HG03520 (cell line): ENCODE results near the gene PLEKHA8.
"Not testable (repeated sequence)": the region's sequence is repeated elsewhere in the genome, so short reads cannot be mapped to it uniquely, and the experiment has no call there.

Experiments used
- ATAC-seq: cut with Tn5 transposase; IDR thresholded peaks from one replicate; pipeline ENCODE4 v1.9.1; 2021; ENCODE audit warnings: mild to moderate bottlenecking, moderate library complexity; ENCODE audit not compliant: unreplicated experiment

PLEKHA8 gene

GRCh38 chr7:30093420-30093952 lies 65.3 kb downstream of the PLEKHA8 start:
- ATAC-seq: no peak

GRCh38 chr7:30098599-30098998 lies 70.4 kb downstream of the PLEKHA8 start:
- ATAC-seq: not testable (repeated sequence)

GRCh38 chr7:30102281-30102680 lies 74.1 kb downstream of the PLEKHA8 start:
- ATAC-seq: no peak

- ATAC-seq: no peak
These were observed 75.9 kb downstream of the PLEKHA8 start for GRCh38 chr7:30104157-30104556.

GRCh38 chr7:30112103-30112713 lies 84.0 kb downstream of the PLEKHA8 start:
- no peak for ATAC-seq

GRCh38 chr7:30113144-30113543 lies 84.9 kb downstream of the PLEKHA8 start:
- no peak for ATAC-seq

- ATAC-seq: no peak
These were observed 86.5 kb downstream of the PLEKHA8 start for GRCh38 chr7:30114536-30115238.

GRCh38 chr7:30115709-30116297 lies 87.6 kb downstream of the PLEKHA8 start:
- ATAC-seq: no peak

GRCh38 chr7:30116771-30117170 lies 88.6 kb downstream of the PLEKHA8 start:
- no peak for ATAC-seq

- ATAC-seq: no peak
These were observed 89.7 kb downstream of the PLEKHA8 start for GRCh38 chr7:30117896-30118295.

GRCh38 chr7:30119890-30120577 lies 91.8 kb downstream of the PLEKHA8 start:
- ATAC-seq: no peak

GRCh38 chr7:30133736-30134610 lies 105.8 kb downstream of the PLEKHA8 start:
- ATAC-seq: no peak

GRCh38 chr7:30134611-30135300 lies 106.5 kb downstream of the PLEKHA8 start, which contains the start of gene MTURN:
Gene MTURN, plus strand, starts transcription at chr7:30134986. Its CDS starts 151 bp downstream, at chr7:30135137.
- peak; percentile 87 for ATAC-seq

GRCh38 chr7:30135301-30136116 lies 107.3 kb downstream of the PLEKHA8 start:
- peak; percentile 12 for ATAC-seq

- no peak for ATAC-seq
These were observed 108.0 kb downstream of the PLEKHA8 start for GRCh38 chr7:30136117-30136731.

GRCh38 chr7:30136743-30137485 lies 108.7 kb downstream of the PLEKHA8 start:
- ATAC-seq: no peak

GRCh38 chr7:30139836-30140384 lies 111.7 kb downstream of the PLEKHA8 start:
- no peak for ATAC-seq
